Omental fat pad (tissue), 4 donors: Measurements from ENCODE around the gene TDRD9. TPM values are rescaled to one million over a fixed set of nuclear protein-coding genes. Genes with fewer than 3 reads are reported as not detected.

ENCODE experiments used
- ATAC-seq: fragments of 150-250 bp; one replicate; pipeline ENCODE4 v1.9.1; 2016; ENCODE audit warnings: mild to moderate bottlenecking, moderate library complexity; ENCODE audit not compliant: low FRiP score
- DNase-seq: peaks from one replicate; pipeline ENCODE4 v3.0.0-alpha.2; 2019; ENCODE audit warnings: low spot score
- CTCF ChIP-seq, 3 donors: fragments of 450-650 bp; IDR thresholded peaks; one replicate each; pipeline ENCODE4 v1.5.1; 2016 to 2017; ENCODE audit warnings: antibody characterized with exemption in 3 of 3, mild to moderate bottlenecking in 3 of 3, moderate library complexity in 2 of 3
- total RNA-seq, 4 donors: library from RNA; depleted of rRNA; stranded (reverse); fragments of >200 nt; gene quantifications; one replicate each; pipeline ENCODE4 v1.1.0, GENCODE V29; 2016

Gene TDRD9
- total RNA-seq, 4 donors from 2014 or later, result 0.28 to 8.0 (median 1.1) TPM

DNA sequence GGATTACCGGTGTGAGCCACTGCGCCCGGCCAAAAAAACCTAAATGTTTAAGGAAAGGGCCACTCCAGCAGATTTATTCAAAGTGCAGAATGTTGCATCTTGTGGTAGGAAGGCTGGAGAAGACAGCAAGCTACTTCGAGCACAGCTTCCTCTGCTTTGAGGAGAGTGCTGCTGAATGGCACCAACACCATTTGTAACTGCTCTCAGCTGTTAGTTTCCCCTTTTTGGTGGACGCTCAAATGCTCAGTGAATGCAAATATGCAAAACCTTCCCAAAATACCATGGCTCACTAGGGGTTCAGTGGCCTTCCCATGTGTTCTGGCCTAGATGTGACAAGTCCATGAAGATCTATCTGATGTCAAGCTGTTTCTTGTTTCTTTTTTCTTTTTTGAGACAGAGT lies 2.9 kb upstream of the TDRD9 start:
- no peak for ATAC-seq
- no peak for TF ChIP-seq CTCF (IDR thresholded peaks at IDR 0.05)
- DNase-seq, result no peak

DNA sequence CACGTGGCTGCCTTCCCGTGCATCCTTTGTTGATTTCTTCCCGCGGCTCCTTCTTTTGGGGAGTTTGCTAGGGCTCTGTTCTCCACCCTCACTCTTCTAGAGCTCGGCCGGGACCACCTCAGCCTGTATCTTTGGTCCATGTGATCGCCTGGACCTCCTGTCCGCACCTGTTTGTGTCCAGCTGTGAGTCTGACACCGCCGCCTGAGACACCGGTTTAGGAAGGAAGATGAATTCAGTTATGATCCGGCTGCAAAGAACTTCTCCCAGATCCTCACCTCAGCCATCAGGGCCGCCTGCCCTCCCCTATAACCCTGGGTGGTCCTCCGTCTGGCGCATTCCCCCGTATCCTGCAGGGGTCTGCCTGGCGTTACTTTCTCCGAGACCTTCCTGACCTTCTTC lies 690 bp upstream of the TDRD9 start:
- no peak for ATAC-seq
- no peak for TF ChIP-seq CTCF (IDR thresholded peaks at IDR 0.05)

GRCh38 chr14:103930051-103930604 lies 1.9 kb downstream of the TDRD9 start:
- no peak for TF ChIP-seq CTCF (IDR thresholded peaks at IDR 0.05)
- DNase-seq (no peak), ATAC-seq (no peak)

More for the DNA sequence above, 690 bp upstream of the TDRD9 start:
- DNase-seq, result no peak

DNA sequence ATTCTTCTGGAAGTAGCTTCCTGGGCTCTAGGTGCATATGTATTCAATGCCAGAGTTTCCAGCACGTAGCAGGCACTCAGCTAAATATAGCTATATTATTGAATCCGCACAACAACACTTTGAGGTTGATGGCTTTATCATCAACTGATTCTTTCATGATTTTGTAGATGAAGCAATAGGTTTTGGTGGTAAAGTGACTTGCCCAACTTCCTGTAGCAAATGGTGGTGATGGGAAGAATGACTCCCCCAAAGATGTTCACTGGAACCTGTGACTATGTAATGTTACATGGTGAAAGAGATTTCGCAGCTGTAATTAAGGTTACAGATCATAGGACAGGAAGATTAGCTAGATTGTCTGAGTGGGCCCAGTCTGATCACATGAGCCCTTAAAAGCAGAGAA lies 3.2 kb downstream of the TDRD9 start:
- TF ChIP-seq CTCF (IDR thresholded peaks at IDR 0.05), result no peak
- DNase-seq (no peak), ATAC-seq (no peak)

- ATAC-seq, result no peak
- no peak for DNase-seq
- no peak for TF ChIP-seq CTCF (IDR thresholded peaks at IDR 0.05)
Observed at GRCh38 chr14:103932791-103933490, 4.7 kb downstream of the TDRD9 start.

DNA sequence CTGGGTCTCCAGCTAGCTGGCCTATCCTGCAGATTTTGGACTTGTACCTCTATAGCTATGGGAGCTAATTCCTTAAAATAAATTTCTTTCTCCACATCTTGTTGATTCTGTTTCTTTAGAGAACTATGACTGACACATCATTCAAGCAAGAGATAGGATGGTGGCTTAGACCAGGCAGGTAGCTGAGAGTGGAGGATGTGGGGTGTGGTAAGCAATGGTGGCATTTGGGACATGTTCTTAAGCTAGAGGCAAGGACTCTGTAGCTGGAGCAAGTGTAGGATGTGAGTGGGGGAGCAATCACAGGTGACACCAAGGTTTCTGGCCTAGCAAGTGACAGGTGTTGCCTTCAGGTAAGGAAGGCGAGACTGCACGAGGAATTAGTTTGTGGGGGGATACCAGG lies 6.8 kb downstream of the TDRD9 start:
- ATAC-seq (no peak), DNase-seq (no peak)
- TF ChIP-seq CTCF (IDR thresholded peaks at IDR 0.05), result no peak

DNA sequence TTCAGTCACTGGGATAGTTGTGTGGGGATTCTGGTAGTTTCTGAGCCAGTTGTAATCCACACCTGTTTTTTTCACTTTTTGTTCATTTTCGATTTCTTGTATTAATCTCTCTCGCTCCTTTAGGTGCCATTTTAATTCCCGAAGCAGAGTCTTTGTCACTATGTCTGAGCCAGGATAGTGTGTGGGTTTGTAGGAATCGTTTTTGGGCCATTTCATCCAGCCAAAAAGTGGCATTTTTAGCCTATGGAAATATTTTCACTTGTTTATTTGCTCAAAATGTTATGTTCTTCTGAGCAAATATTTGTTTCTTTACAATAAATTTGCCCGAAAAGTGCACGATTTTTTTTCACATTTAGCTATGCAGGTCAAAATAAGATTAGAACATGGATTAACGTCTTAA lies 13.2 kb downstream of the TDRD9 start:
- ATAC-seq (no peak), DNase-seq (no peak)
- TF ChIP-seq CTCF (IDR thresholded peaks at IDR 0.05), result no peak
